Putamen (tissue), 1 donor: Measurements from ENCODE around the gene SIN3B.

Source experiments
- DNase-seq: peaks from one replicate; pipeline ENCODE4 v3.0.0-alpha.2; 2016; ENCODE audit warnings: low spot score

SIN3B gene

DNA sequence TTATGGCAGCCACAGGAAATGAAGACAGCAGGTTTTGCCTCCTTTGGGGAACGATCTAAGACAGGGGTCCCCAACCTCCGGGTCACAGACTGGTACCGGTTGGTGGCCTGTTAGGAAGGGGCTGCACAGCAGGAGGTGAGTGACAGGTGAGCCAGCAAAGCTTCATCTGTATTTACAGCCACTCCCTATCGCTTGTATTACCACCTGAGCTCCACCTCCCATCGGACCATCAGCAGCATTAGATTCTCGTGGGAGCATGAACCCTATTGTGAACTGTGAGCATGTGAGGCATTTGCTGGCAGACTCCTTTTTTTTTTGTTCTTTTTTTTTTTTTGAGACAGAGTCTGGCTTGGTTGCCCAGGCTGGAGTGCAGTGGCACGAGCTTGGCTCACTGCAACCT lies 81.8 kb downstream of the SIN3B start:
- no peak for DNase-seq

DNA sequence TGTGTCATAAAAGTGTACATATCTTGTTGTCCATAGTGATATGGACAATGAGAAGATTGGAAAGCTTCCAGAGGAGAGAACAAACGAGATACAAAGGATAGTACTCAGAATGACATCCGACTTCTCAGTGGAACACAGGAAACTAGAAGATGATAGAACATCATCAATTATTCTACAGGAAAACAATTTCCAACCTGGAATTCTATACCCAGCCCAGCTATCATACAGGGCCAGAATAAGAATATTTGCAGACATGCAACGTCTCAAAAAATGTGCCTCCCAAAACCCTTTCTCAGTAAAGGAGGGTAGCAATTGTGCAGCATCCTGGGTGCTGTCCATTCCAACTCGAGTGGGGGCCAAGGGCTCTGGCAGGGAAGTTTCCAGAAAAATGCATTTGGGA lies 83.6 kb downstream of the SIN3B start:
- DNase-seq = no peak

DNA sequence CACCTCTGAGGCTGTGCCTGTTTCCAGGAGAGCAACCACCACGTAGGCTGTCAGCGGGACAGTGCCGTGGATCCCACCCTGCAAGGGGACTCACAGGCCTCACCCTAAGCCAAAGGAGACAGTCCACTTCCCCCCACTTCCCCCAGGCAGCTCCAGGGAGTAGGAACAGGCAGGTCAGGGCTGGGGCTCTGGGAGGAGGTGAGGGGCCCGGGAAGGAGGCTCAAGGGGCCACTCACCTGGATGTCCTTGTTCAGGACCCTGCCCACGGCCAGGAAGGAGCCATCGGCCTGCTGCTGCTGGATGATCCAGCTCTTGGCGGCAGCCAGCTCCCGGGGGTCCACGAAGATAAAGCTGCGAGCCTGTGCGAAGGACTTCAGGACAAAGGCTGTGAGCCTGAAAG lies 85.2 kb downstream of the SIN3B start:
- no peak for DNase-seq

- no peak for DNase-seq
These were observed 85.9 kb downstream of the SIN3B start for GRCh38 chr19:16915135-16915534.

GRCh38 chr19:16915734-16916133 lies 86.5 kb downstream of the SIN3B start:
- no peak for DNase-seq

DNA sequence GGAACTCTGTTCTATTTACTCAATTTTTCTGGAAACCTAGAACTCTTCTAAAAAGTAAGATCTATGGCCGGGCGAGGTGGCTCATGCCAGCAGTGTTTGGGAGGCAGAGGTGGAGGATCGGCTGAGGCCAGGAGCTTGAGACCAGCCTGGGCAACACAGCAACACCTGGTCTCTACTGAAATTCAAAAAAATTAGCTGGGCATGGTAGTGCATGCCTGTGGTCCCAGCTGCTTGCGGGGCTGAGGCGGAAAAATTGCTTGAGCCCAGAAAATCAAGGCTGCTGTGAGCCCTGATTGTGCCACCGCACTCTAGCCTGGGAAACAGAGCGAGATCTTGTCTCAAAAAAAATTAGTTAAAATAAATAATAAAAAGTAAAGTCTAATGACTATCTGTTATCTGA lies 88.2 kb downstream of the SIN3B start:
- DNase-seq = no peak

GRCh38 chr19:16919496-16919895 lies 90.3 kb downstream of the SIN3B start:
- no peak for DNase-seq

- DNase-seq = no peak
These were observed 91.8 kb downstream of the SIN3B start for GRCh38 chr19:16920816-16921529.

DNA sequence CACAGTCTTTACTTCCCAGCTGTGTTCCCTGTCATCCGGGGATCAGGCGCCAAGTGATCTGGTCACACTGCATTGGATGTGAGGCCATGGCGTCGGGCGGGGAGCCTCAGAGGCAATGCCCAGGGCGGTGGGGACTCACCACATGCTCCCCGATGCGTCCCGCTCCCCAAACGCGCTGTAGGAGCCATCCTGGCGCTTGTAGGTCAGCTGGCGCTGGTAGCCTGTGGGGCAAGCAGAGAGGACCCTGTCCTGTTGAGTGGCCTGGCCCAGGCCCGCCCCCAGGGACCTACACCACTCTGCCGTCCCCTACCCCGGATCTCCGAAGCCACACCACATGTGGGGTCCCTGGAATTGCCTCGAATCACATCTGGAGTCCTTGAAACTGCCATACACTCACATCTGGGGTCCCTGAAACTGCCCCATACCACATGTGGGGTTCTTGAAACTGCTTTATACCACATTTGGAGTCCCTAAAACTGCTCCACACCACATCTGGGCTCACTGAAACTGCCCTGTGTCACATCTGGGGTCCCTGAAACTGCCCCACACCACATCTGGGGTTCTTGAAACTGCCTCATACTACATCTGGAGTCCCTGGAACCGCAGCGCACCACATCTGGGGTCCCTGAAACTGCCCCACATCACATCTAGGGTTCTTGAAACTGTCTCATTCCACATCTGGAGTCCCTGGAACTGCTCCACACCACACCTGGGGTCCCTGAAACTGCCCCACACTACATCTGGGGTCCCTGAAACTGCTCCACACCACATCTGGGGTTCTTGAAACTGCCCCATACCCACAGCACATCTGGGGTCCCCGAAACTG lies 92.8 kb downstream of the SIN3B start:
- DNase-seq = no peak

DNA sequence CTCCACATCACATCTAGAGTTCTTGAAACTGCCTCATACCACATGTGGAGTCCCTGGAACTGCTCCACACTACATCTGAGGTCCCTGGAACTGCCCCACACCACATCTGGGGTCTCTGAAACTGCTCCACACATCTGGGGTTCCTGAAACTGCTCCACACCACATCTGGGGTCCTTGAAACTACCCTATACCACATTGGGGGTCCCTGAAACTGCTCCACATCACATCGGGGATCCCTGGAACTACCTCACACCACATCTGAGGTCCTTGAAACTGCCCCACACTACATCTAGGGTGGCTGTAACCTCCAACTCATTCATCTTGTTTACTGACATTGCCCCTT lies 93.4 kb downstream of the SIN3B start:
- DNase-seq = no peak

DNA sequence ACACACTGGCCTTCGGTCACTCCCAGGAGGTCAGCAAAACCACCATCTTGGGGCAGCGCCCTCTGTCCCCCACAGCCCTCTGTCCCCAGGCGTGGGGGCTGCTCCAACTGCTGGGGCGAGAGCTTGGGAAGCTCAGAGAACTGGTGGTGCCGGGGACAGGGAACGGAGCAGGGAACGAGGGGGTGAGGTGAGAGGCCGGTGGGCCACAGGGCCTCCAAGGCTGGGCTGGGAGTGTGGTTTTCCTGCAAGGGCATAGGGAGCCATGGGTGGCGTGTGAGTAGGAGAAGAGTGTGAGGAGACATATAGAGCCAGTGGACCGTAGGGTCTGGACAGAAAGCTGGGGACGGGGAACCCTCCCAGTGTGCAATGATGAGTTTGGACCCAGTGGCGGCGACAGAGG lies 93.8 kb downstream of the SIN3B start:
- no peak for DNase-seq

- no peak for DNase-seq
These were observed 98.7 kb downstream of the SIN3B start for GRCh38 chr19:16927883-16928282.

DNA sequence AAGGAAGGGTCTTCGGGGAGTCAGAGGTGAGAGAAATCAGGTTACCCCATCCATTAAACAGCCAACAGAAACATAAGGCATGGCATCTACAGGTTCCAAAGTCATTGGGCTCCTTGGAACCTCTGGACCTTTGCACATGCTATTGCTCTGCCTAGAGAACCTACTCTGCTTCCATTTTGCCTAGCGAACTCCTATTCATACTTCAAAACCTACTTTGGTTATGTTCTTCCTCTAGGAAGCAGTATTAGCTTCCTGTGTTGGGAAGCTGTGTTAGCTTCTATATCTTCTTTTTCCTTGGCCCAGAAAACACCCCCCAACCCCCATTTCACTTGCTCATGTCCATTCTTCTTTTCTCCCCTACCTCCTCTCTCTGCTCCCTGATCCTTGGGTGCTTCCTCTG lies 99.2 kb downstream of the SIN3B start:
- DNase-seq = no peak

GRCh38 chr19:16928916-16929315 lies 99.7 kb downstream of the SIN3B start:
- DNase-seq = no peak
